Fibroblast of mammary gland (primary cell): ENCODE results near the gene NOS1AP.
A peak's percentile ranks its signal among the peaks of the same experiment; 100 is the strongest.

Source experiments
- DNase-seq: peaks from one replicate; pipeline ENCODE4 v3.0.0-alpha.2; 2010; ENCODE audit warnings: low read depth
- H3K4me3 ChIP-seq: 2 replicates; pipeline ENCODE4 v1.5.1; 2011; ENCODE audit warnings: low read depth, mild to moderate bottlenecking, low read length, moderate library complexity; ENCODE audit not compliant: control insufficient read depth
- TF ChIP-seq, protein P1 (sequence below): conservative IDR thresholded peaks from 2 replicates; pipeline ENCODE4 v1.5.1; 2011; ENCODE audit warnings: low read depth, low read length, inconsistent platforms; ENCODE audit not compliant: control insufficient read depth, insufficient read depth

The NOS1AP gene

DNA sequence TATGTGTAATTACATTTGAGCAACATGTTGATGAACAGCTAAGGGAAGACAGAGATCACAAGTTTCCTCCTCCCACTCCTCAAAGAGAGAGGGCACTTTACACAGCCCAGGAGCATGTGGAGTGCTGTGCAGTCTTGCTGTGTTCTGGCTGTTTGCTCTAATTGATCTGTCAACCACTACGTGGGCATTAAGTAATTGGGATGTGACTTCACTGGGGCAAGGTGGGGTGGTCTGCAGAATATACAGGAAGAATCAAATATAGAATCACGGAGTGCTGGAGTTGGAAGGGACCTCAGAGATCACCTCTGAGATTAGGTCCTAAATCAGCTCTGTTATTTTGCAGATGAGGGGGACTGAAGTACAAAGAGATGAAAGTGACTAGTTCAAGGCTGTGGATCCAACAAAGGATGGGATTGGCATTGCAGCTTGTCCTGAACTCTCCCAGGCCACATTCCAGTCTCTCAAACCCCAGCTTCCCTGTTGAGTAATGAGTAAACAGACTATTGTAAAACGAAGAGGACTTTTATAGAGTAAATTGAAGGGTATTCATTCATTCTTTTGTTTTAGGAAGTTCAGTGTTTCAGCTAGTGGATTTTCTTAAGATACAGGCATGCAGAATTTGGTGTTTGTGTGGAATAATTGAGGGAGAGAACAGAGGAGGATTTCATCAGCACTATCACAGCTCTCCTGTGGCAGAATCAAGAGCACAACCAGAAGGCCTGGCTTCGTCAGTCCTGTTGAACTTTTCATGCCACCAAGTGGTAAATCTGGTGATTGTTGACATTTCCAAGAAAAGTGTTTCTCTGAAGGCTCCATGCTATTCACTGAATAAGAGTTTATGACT, 22.4 kb downstream of the NOS1AP start:
- DNase-seq: no peak
- H3K4me3 ChIP-seq: no peak overlapping the region
- TF ChIP-seq, protein P1, sequence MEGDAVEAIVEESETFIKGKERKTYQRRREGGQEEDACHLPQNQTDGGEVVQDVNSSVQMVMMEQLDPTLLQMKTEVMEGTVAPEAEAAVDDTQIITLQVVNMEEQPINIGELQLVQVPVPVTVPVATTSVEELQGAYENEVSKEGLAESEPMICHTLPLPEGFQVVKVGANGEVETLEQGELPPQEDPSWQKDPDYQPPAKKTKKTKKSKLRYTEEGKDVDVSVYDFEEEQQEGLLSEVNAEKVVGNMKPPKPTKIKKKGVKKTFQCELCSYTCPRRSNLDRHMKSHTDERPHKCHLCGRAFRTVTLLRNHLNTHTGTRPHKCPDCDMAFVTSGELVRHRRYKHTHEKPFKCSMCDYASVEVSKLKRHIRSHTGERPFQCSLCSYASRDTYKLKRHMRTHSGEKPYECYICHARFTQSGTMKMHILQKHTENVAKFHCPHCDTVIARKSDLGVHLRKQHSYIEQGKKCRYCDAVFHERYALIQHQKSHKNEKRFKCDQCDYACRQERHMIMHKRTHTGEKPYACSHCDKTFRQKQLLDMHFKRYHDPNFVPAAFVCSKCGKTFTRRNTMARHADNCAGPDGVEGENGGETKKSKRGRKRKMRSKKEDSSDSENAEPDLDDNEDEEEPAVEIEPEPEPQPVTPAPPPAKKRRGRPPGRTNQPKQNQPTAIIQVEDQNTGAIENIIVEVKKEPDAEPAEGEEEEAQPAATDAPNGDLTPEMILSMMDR: no peak

DNA sequence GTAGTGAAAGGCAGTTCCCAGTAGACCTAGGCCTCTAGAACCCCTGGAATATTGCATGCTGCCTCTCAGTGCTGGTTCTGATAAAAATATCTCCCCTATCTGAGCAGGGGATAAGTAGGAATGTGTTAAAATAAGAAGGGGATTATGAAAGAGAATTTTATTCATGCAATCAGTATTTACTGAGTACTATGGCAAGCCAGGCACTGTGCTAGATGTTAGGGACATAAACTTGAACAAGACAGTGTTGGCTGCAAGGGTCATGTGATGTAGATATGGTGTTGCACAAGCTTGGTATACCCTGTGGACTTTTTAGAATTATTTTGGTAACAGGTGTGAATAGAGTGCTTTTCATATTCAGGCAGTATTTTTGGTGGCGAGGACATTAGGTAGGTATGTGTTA, 23.6 kb downstream of the NOS1AP start:
- DNase-seq: no peak
- TF ChIP-seq, protein P1: no peak
- no peak overlapping the region for H3K4me3 ChIP-seq

DNA sequence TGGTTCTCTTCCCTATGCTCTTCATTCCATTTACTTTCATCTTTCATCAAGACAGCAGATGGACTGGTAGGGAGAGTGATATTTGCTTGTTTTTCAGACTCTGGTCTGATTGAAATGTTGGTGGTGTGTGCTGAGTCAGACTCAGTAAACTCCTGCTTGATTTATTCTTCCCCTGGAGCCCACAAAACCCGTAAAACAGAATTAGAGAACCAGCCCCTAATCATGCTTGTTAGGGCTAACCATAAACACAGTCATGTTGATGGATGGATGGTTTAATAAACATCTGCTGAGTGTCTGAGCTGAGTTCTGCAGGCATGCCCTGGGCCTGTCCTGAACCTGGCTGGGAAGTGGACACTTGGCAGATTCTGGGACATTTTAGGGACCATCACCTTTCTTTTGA, 24.8 kb downstream of the NOS1AP start:
- H3K4me3 ChIP-seq: no peak overlapping the region
- TF ChIP-seq, protein P1: no peak
- peak; percentile 14 for DNase-seq

DNA sequence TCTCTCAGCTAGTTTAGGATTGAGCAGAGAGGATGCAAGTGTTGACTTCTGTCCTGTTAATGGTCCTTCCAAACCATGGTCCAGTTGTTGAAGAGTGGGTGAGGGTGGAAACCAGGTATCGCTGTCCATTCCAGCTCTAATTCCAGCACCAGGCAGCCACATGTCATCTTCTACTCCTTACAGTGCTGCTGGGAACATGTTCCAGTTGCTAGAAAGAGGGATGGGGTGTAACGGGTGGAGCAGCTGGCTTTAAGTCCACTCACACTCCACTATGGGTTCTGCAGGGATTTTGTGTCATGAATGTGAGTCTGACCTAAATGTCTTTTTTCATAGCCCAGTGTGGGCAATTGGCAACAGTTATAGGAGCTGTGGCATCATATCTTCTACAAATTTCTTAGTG, 25.2 kb downstream of the NOS1AP start:
- H3K4me3 ChIP-seq: no peak overlapping the region
- TF ChIP-seq, protein P1: no peak
- no peak for DNase-seq

DNA sequence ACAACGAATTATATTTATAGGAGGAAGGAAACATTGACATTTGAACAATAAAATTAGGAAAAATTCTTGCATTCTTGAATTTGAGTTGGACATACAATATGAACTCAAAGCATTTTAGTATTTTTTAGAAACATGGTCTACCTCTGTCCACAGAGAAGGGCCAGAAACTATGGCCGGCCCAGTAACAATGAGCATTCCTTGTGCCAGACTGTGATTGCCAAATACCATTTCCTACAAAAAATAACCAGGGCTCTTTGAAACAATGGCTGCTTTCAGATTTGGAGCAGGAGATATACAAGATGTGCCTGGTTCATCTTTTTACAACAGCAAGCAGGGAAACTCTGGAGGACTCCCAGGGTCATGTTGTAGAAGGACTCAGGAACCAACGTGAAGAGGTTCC, 38.4 kb downstream of the NOS1AP start:
- H3K4me3 ChIP-seq: no peak overlapping the region
- no peak for DNase-seq
- TF ChIP-seq, protein P1: no peak

DNA sequence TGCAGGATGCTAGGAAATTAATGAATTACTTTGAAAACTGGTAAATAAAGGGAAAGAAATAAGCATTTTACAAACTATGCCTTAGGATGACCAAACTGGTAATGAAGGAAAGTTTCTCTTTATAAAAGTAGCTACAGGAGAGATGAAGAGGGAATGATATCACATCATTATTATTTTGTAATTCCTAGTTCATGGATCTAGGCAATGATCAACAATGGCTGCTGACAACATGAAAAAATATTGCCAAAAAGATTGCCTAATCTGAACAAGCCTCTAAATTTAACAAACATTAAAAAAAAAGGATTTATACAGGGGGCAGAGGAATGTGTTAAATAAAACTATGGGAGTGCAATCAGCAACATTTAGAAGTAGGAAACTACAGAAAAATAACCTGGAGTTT, 38.9 kb downstream of the NOS1AP start:
- peak; percentile 6 for DNase-seq
- TF ChIP-seq, protein P1: no peak

More for the DNA sequence above, 38.9 kb downstream of the NOS1AP start:
- H3K4me3 ChIP-seq: no peak overlapping the region
